Astrocyte of the spinal cord (primary cell): ENCODE results near the gene GADD45A.

ENCODE experiments used
- DNase-seq: peaks from one replicate; pipeline ENCODE4 v3.0.0; 2011; ENCODE audit warnings: low read depth, low spot score
- H3K4me3 ChIP-seq: 2 replicates; pipeline ENCODE4 v1.5.1; 2011; ENCODE audit warnings: low read depth, mild to moderate bottlenecking, low read length, moderate library complexity
- in situ Hi-C: cut with HindIII; loops from 2 replicates; pipeline ENCODE4 v1.10.0; 2017; ENCODE audit warnings: low sequenced_read_pairs
- TF ChIP-seq, protein P1 (sequence below): IDR thresholded peaks from 2 replicates; pipeline ENCODE4 v1.5.1; 2012; ENCODE audit warnings: low read depth, mild to moderate bottlenecking, low read length, inconsistent platforms

The GADD45A gene

DNA sequence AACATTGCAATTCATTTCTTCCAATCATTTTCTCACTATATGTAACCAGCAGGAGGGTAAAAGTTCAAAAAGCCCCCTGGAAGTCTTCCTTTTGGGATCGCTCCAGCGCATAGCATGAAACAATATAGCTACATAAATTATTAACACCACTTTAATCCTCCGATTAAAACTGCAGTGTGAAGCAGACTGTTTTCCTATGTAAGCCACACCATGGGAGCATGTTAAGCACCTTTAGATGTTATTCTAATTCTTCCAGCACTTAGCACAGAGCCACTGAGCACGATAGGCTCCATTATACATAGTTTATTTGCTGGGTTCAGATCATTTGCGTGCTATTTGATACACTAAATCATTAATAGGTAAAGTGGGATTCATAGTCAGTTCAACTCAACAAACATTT, 18.4 kb upstream of the GADD45A start:
- in situ Hi-C loops = no loop called here
- DNase-seq = no peak
- TF ChIP-seq, protein P1, sequence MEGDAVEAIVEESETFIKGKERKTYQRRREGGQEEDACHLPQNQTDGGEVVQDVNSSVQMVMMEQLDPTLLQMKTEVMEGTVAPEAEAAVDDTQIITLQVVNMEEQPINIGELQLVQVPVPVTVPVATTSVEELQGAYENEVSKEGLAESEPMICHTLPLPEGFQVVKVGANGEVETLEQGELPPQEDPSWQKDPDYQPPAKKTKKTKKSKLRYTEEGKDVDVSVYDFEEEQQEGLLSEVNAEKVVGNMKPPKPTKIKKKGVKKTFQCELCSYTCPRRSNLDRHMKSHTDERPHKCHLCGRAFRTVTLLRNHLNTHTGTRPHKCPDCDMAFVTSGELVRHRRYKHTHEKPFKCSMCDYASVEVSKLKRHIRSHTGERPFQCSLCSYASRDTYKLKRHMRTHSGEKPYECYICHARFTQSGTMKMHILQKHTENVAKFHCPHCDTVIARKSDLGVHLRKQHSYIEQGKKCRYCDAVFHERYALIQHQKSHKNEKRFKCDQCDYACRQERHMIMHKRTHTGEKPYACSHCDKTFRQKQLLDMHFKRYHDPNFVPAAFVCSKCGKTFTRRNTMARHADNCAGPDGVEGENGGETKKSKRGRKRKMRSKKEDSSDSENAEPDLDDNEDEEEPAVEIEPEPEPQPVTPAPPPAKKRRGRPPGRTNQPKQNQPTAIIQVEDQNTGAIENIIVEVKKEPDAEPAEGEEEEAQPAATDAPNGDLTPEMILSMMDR = no peak
- H3K4me3 ChIP-seq = no peak overlapping the region

DNA sequence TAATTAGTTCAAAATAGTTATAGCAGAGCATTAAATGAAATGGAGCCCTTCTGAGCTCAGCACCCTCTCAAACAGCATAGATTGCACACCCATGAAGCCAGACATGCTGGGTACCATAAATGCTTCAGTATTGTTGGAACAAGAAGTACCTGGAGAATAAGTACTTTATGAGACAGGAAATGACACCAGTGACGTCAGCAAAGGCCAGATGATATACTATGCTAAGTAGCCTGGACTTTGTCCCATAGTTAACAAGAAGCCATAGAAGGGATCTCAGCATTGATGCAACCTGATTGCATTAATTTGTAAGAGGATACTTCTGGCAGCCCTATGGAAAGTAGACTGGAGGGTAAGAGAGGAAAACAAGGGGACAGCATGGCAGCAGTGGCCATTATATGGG, 16.3 kb upstream of the GADD45A start:
- TF ChIP-seq, protein P1 = no peak
- in situ Hi-C loops = no loop called here
- no peak overlapping the region for H3K4me3 ChIP-seq
- no peak for DNase-seq

DNA sequence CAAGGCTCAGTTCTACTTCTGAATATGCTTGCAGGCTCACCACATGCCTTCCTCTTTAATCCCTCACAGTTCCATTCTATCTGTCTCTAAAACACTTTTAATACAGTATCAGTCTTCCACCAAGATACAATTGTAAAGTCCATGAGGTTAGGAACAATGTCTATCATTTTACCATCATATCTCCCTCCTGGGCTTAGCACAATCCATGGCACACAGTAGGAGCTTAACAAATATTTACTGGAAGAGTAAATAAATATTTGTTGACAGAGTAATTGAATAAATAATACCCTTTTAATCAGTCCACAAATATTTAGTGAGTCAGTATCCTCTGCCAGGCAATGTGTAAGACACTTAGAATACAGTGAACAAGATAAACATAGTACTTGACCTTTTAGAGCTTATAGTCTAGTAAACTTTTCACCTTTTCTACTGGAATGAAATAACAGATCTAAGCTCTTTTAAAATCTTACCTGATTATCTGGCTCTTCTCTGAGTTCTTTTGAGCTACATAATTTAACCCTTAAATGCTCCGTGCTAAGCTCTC, 12.7 kb upstream of the GADD45A start:
- TF ChIP-seq, protein P1 = no peak
- no peak for DNase-seq
- H3K4me3 ChIP-seq = no peak overlapping the region
- in situ Hi-C loops = no loop called here

DNA sequence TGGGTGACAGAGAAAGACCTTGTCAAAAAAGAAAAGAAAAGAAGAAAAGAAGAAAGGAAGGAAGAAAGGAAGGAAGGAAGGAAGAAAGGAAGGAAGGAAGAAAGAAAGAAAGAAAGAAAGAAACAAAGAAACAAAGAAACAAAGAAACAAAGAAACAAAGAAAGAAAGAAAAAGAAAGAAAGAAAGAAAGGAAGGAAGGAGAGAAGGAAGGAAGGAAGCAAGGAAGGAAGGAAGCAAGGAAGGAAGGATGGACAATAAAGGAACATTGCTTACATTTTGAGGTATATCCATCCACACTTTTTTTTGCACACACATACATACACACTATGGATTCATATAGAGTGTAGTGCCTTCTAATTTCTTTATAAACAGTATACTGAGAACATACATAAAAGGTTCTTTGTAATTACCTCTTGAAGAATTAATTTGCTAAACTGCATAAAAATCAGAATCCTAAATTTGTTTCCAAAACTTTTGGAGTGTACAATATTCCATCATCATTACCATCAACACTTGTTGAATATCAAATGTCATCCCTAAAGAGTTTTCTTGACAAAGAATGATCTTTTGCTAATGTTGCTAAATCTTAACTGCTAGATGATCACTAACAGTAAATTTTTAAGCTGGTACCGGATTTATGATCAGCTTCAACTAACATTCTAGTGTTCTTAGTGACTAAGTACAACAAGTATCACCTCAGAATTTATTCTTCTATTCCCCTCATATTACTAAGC, 11.4 kb upstream of the GADD45A start:
- H3K4me3 ChIP-seq = no peak overlapping the region
- TF ChIP-seq, protein P1 = no peak
- in situ Hi-C loops = no loop called here
- no peak for DNase-seq

DNA sequence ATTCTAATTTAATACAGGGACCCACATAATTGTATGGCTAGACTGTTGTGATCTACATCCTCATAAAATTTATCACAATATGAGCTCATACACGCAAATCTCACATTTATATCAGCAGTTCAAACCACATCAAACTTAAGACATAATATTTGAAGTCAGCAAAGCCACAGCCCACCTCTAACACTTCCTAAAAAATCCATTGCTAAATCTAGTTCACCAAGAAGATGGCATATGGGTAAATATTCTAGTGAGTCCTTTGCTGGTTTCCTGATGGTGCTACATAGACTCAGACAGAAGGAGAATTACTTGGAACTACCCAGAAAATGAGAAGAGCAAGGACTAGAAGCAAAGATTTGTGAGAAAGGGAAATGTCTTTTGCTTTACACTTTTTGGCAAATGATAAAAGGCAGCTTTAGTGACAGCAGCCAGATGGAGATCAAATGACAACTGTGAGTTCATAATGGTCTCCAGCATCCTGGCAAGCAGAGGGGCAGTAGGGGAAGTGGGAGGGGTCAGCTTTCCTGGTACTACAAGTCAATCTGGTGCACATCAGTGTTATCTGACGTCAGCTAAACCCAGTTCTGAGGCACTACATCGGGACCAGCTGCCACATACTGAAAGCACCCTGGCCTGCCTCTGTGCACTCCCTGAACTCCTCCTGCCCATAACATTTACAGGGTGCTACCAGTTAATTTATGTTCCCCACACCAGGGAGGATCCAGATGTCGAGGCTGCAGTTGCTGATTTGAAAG, 10.6 kb upstream of the GADD45A start:
- H3K4me3 ChIP-seq = no peak overlapping the region
- TF ChIP-seq, protein P1 = no peak
- in situ Hi-C loops = no loop called here
- peak; percentile 64 for DNase-seq

DNA sequence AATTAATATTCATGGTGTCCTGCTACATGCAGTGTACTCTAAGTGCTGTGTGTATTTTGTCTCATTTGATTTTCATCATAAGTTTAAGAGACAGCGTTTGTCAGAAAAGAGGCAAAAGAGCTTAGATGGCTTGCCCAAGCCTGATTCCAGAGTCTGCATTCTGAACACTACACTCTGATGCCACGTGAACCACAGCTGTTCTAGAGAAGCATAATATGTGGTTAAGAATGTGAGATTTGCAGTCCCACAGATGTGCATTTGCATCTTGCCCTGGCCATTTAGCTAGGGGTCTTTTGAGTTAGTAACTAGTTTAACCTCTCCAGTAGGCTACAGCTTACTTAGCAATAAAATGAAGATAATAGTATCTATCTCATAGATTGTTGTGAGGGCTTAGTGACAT, 9.2 kb upstream of the GADD45A start:
- no peak overlapping the region for H3K4me3 ChIP-seq
- TF ChIP-seq, protein P1 = no peak
- in situ Hi-C loops = no loop called here
- no peak for DNase-seq
